Measurements from ENCODE around the gene RPS29.

GRCh38 chr14:49614196-49614595, 28.0 kb upstream of the RPS29 start:
- TF ChIP-seq CTCF (IDR thresholded peaks at IDR 0.05) (no peak), POLR2AphosphoS5 (IDR thresholded peaks at IDR 0.05; ENCODE audit: low read depth, low read length) (no peak), REST (IDR thresholded peaks at IDR 0.05; ENCODE audit: insufficient read depth in 1 of 2, low read depth in 2 of 2, low read length in 1 of 2) (no peak), SIN3A (IDR thresholded peaks at IDR 0.05; ENCODE audit: borderline replicate concordance, insufficient read depth, low read depth, low read length) (no peak)

All from Panc1 (cell line).